Activated naive CD8-positive, alpha-beta T cell treated with anti-CD3 and anti-CD28 coated beads, Interleukin-2, amount 50 U/mL, for 16 hours (primary cell): ENCODE measurements around the gene GTPBP1.

ENCODE experiments used
- DNase-seq: peaks from one replicate; pipeline ENCODE4 v3.0.0-alpha.2; 2020; ENCODE audit warnings: low read depth, low spot score

The GTPBP1 gene

GRCh38 chr22:38756711-38757463 lies 51.1 kb downstream of the GTPBP1 start:
- no peak for DNase-seq

GRCh38 chr22:38757464-38757757 lies 51.7 kb downstream of the GTPBP1 start:
- DNase-seq: no peak

GRCh38 chr22:38758276-38758945 lies 52.7 kb downstream of the GTPBP1 start:
- DNase-seq: peak; percentile 62

- no peak for DNase-seq
Measured at GRCh38 chr22:38759005-38759404, 53.3 kb downstream of the GTPBP1 start.

- no peak for DNase-seq
Measured at GRCh38 chr22:38760477-38761201, 54.9 kb downstream of the GTPBP1 start.

GRCh38 chr22:38761202-38762162 lies 55.7 kb downstream of the GTPBP1 start:
- DNase-seq: no peak

- no peak for DNase-seq
Measured at GRCh38 chr22:38762551-38762983, 56.8 kb downstream of the GTPBP1 start.

- no peak for DNase-seq
Measured at GRCh38 chr22:38766076-38766777, 60.5 kb downstream of the GTPBP1 start.

- DNase-seq: no peak
Measured at GRCh38 chr22:38767313-38767712, 61.6 kb downstream of the GTPBP1 start.

- no peak for DNase-seq
Measured at GRCh38 chr22:38768036-38768435, 62.3 kb downstream of the GTPBP1 start.

- DNase-seq: no peak
Measured at GRCh38 chr22:38770257-38770949, 64.7 kb downstream of the GTPBP1 start.

- DNase-seq: no peak
Measured at GRCh38 chr22:38772623-38772873, 66.8 kb downstream of the GTPBP1 start.

GRCh38 chr22:38773363-38773946 lies 67.7 kb downstream of the GTPBP1 start:
- no peak for DNase-seq

- no peak for DNase-seq
Measured at GRCh38 chr22:38774496-38775166, 68.9 kb downstream of the GTPBP1 start.

- DNase-seq: no peak
Measured at GRCh38 chr22:38775656-38776055, 69.9 kb downstream of the GTPBP1 start.

GRCh38 chr22:38776086-38776485 lies 70.3 kb downstream of the GTPBP1 start:
- no peak for DNase-seq

- DNase-seq: no peak
Measured at GRCh38 chr22:38777087-38777671, 71.4 kb downstream of the GTPBP1 start.

- DNase-seq: no peak
Measured at GRCh38 chr22:38781033-38781432, 75.3 kb downstream of the GTPBP1 start.

GRCh38 chr22:38782402-38783094 lies 76.8 kb downstream of the GTPBP1 start:
- DNase-seq: no peak
